HCT116 (cell line): ENCODE measurements around the gene CIB4. TPM values are rescaled to one million over a fixed set of nuclear protein-coding genes. Genes with fewer than 3 reads are reported as not detected.

Source experiments
- ATAC-seq: fragments of 200-7000 bp; cut with Tn5 transposase; 2 replicates; pipeline ENCODE4 v1.9.1; 2020; ENCODE audit warnings: mild to moderate bottlenecking, moderate library complexity
- BruUV-seq: library from RNA; stranded (reverse); fragments of 400-500 nt; replicated peaks from 2 replicates; lab custom pipeline; 2021; lab: Mats Ljungman, UMichigan
- CTCF ChIA-PET: fragments of 300-600 bp; sonication (Branson Sonifier 250); formaldehyde crosslinking; loops from one replicate; lab custom pipeline; 2021; ENCODE audit warnings: antibody characterized with exemption; lab: Charles Lee
- POLR2A ChIA-PET: fragments of 300-600, 350-600 bp; sonication (Branson Sonifier 250); formaldehyde crosslinking; loops from one replicate; lab custom pipeline; 2021; ENCODE audit warnings: antibody characterized with exemption; lab: Charles Lee
- RAD21 ChIA-PET, 2 experiments: fragments of 300-600 bp; sonication (Branson Sonifier 250); formaldehyde crosslinking; loops; one replicate each; lab custom pipeline; 2023; ENCODE audit warnings: low total read pairs in 2 of 2; ENCODE audit not compliant: uncharacterized antibody in 2 of 2, unreplicated experiment in 2 of 2, low non-redundant PET in 1 of 2; lab: Charles Lee
- DNase-seq: peaks from one replicate; pipeline ENCODE4 v3.0.0-alpha.2; 2010; ENCODE audit warnings: low read depth, low spot score
- H2AFZ ChIP-seq: fragments of 200-600 bp; shearing (Covaris generic), sonication (generic); 2 replicates; pipeline ENCODE4 v1.6.1; 2017; ENCODE audit warnings: low read depth, mixed run types, mixed read lengths, antibody characterized with exemption, low read length; ENCODE audit not compliant: poor library complexity, severe bottlenecking
- H3K27ac ChIP-seq: 2 replicates; pipeline ENCODE4 v1.5.1; 2012; ENCODE audit warnings: low read depth, low read length
- H3K27me3 ChIP-seq: fragments of 200-600 bp; sonication (generic); 2 replicates; pipeline ENCODE4 v1.6.1; 2016; ENCODE audit warnings: mixed run types, low read length, mixed read lengths; ENCODE audit not compliant: insufficient read depth
- H3K36me3 ChIP-seq, 2 experiments: fragments of 200-500 bp in 1 of 2; fragments of 200-600 bp in 1 of 2; sonication (Bioruptor generic) in 1 of 2; sonication (generic) in 1 of 2; 2 replicates each; pipeline versions ENCODE4 v1.5.1 to v1.6.1; 2014 to 2016; ENCODE audit warnings: low read length in 2 of 2, inconsistent platforms in 1 of 2, mixed read lengths in 1 of 2, mixed run types in 1 of 2; ENCODE audit not compliant: insufficient read depth in 2 of 2, control insufficient read depth in 1 of 2
- H3K4me1 ChIP-seq, 2 experiments: fragments of 200-600 bp in 1 of 2; sonication (generic) in 1 of 2; 2 replicates each; pipeline versions ENCODE4 v1.5.1 to v1.6.1; 2012 to 2017; ENCODE audit warnings: low read length in 2 of 2, inconsistent platforms in 1 of 2, mild to moderate bottlenecking in 1 of 2, mixed read lengths in 1 of 2, mixed run types in 1 of 2, moderate library complexity in 1 of 2; ENCODE audit not compliant: insufficient read depth in 2 of 2, control insufficient read depth in 1 of 2
- H3K4me2 ChIP-seq: fragments of 200-600 bp; sonication (generic); 2 replicates; pipeline ENCODE4 v1.6.1; 2017; ENCODE audit warnings: mixed run types, low read length, mixed read lengths
- H3K4me3 ChIP-seq, 2 experiments: fragments of 200-600 bp in 1 of 2; sonication (generic) in 1 of 2; replicated peaks in 1 of 2; 2 replicates each; pipeline ENCODE4 v1.5.1; 2011 to 2016; ENCODE audit warnings: low read length in 2 of 2, control low read depth in 1 of 2, low read depth in 1 of 2, mild to moderate bottlenecking in 1 of 2, mixed read lengths in 1 of 2, mixed run types in 1 of 2
- H3K79me2 ChIP-seq: fragments of 200-600 bp; sonication (generic); 2 replicates; pipeline ENCODE4 v1.6.1; 2017; ENCODE audit warnings: mild to moderate bottlenecking, mixed run types, low read length, moderate library complexity, mixed read lengths; ENCODE audit not compliant: insufficient read depth
- H3K9ac ChIP-seq: fragments of 200-600 bp; sonication (generic); 2 replicates; pipeline ENCODE4 v1.6.1; 2016; ENCODE audit warnings: low read length, mixed read lengths
- H3K9me2 ChIP-seq: fragments of 200-600 bp; sonication (generic), shearing (Covaris generic); 2 replicates; pipeline ENCODE4 v1.6.1; 2017; ENCODE audit warnings: mixed run types, mild to moderate bottlenecking, moderate library complexity; ENCODE audit not compliant: insufficient read depth
- H3K9me3 ChIP-seq, 2 experiments: fragments of 200-500 bp in 1 of 2; fragments of 200-600 bp in 1 of 2; sonication (Bioruptor generic) in 1 of 2; sonication (generic) in 1 of 2; 2 replicates each; pipeline ENCODE4 v1.6.1; 2014 to 2017; ENCODE audit warnings: low read length in 2 of 2, mixed read lengths in 2 of 2, inconsistent platforms in 1 of 2, low read depth in 1 of 2, mild to moderate bottlenecking in 1 of 2, mixed run types in 1 of 2, moderate library complexity in 1 of 2; ENCODE audit not compliant: control insufficient read depth in 1 of 2, insufficient read depth in 1 of 2
- H4K20me1 ChIP-seq: fragments of 200-600 bp; sonication (generic), shearing (Covaris generic); 2 replicates; pipeline ENCODE4 v1.6.1; 2017; ENCODE audit warnings: mixed run types, mild to moderate bottlenecking, moderate library complexity; ENCODE audit not compliant: insufficient read depth
- CBX3 ChIP-seq: IDR thresholded peaks from 2 replicates; pipeline ENCODE4 v1.6.1; 2012; ENCODE audit warnings: low read depth
- CEBPB ChIP-seq: IDR thresholded peaks from 2 replicates; pipeline ENCODE4 v1.6.1; 2012; ENCODE audit warnings: low read depth
- CTCF ChIP-seq, 3 experiments: fragments of 200-600 bp in 1 of 3; sonication (generic) in 1 of 3; IDR thresholded peaks in 2 of 3; conservative IDR thresholded peaks in 1 of 3; 2 replicates each; pipeline ENCODE4 v1.5.1; 2012 to 2017; ENCODE audit warnings: low read depth in 2 of 3, low read length in 2 of 3, antibody characterized with exemption in 1 of 3, borderline replicate concordance in 1 of 3, control low read depth in 1 of 3, mild to moderate bottlenecking in 1 of 3, mixed read lengths in 1 of 3, mixed run types in 1 of 3, moderate library complexity in 1 of 3; ENCODE audit not compliant: insufficient read depth in 1 of 3
- ELF1 ChIP-seq: IDR thresholded peaks from 2 replicates; pipeline ENCODE4 v1.6.1; 2012; ENCODE audit warnings: low read depth, borderline replicate concordance
- EZH2 ChIP-seq: fragments of 200-600 bp; sonication (generic); IDR thresholded peaks from 2 replicates; pipeline ENCODE4 v1.6.1; 2017; ENCODE audit warnings: antibody characterized with exemption, mixed run types
- FOSL1 ChIP-seq: IDR thresholded peaks from 2 replicates; pipeline ENCODE4 v1.6.1; 2012; ENCODE audit warnings: low read depth
- JUND ChIP-seq: IDR thresholded peaks from 2 replicates; pipeline ENCODE4 v1.6.1; 2012
- TCF7L2 ChIP-seq: IDR thresholded peaks from 2 replicates; pipeline ENCODE4 v1.7.0; 2011; ENCODE audit warnings: borderline replicate concordance, inconsistent platforms; ENCODE audit not compliant: insufficient read depth, insufficient read length; ENCODE audit errors: extremely low read depth
- ZBTB33 ChIP-seq: IDR thresholded peaks from 2 replicates; pipeline ENCODE4 v1.6.1; 2011; ENCODE audit warnings: mild to moderate bottlenecking, low read length, moderate library complexity; ENCODE audit not compliant: insufficient replicate concordance; ENCODE audit errors: extremely low read depth
- ZFX ChIP-seq: fragments of 450-650 bp; IDR thresholded peaks from 2 replicates; pipeline ENCODE4 v1.6.1; 2017
- intact Hi-C: fragments of 100-400 bp; cut with micrococcal nuclease; formaldehyde crosslinking; loops from 2 replicates; pipeline ENCODE4 v1.10.0; 2022
- total RNA-seq: library from RNA; stranded (reverse); gene quantifications from one replicate; pipeline ENCODE4 v1.2.1, GENCODE V29; 2021; ENCODE audit not compliant: unreplicated experiment

Gene CIB4
- total RNA-seq, 1 experiment from 2014 or later = not detected

- Histone ChIP-seq H3K4me2 (no peak overlapping the region), H3K79me2 (no peaks in the 10 kb centered on the region), H4K20me1 (no peaks in the 10 kb centered on the region), H3K9me3 (no peaks in the 10 kb centered on the region)
- DNase-seq = no peak
- TF ChIP-seq TCF7L2 (no peak), FOSL1 (no peak), CTCF (IDR thresholded peaks at IDR 0.05 in 2 of 3, conservative IDR thresholded peaks at IDR 0.05 in 1 of 3; ENCODE audit: borderline replicate concordance in 1 of 3, insufficient read depth in 1 of 3, low read depth in 2 of 3, low read length in 2 of 3) (no peak), ZBTB33 (no peak), ELF1 (no peak), EZH2 (no peak), CEBPB (no peak), ZFX (no peak), CBX3 (no peak), JUND (no peak)
- TF ChIP-seq, all 23 proteins: peak for 0
- no peak for ATAC-seq
- H3K36me3 ChIP-seq = no peaks in the 10 kb centered on the region
- H2AFZ ChIP-seq = no peak overlapping the region
- no peak overlapping the region for H3K9ac ChIP-seq
- no peaks in the 10 kb centered on the region for H3K9me2 ChIP-seq
- ChIA-PET CTCF (no interaction called here), POLR2A (no interaction called here), RAD21 (no interaction called here)
- no TSS peak for BruUV-seq
- H3K4me1 ChIP-seq = no peaks in the 10 kb centered on the region
- H3K27me3 ChIP-seq = peaks cover 4% of the 10 kb centered on the region; the same call in 1 of the 2 replicates
- H3K4me3 ChIP-seq = no peak overlapping the region
- H3K27ac ChIP-seq = no peak overlapping the region
- intact Hi-C loops = no loop called here
Measured at GRCh38 chr2:26652361-26653041, 11.3 kb upstream of the CIB4 start.
